Smooth muscle cell (in vitro differentiated cells): ENCODE measurements around the gene HLF. TPM values are rescaled to one million over a fixed set of nuclear protein-coding genes. Genes with fewer than 3 reads are reported as not detected.

Experiments used
- DNase-seq: peaks from one replicate; lab custom pipeline; 2025; ENCODE audit not compliant: unreplicated experiment; lab: John Stamatoyannopoulos, UW
- H2AFZ ChIP-seq: fragments of 200-600 bp; sonication (generic); 2 replicates; pipeline ENCODE4 v1.6.0; 2016; ENCODE audit warnings: antibody characterized with exemption, low read depth, mild to moderate bottlenecking
- H3F3A ChIP-seq: fragments of 200-600 bp; sonication (generic); 2 replicates; pipeline ENCODE4 v1.6.0; 2017; ENCODE audit warnings: antibody characterized with exemption, low read depth
- H3K27ac ChIP-seq: fragments of 200-600 bp; sonication (generic); 2 replicates; pipeline ENCODE4 v1.5.1; 2016; ENCODE audit warnings: low read depth, mild to moderate bottlenecking
- H3K27me3 ChIP-seq: fragments of 200-600 bp; sonication (generic); 2 replicates; pipeline ENCODE4 v1.6.1; 2016; ENCODE audit warnings: low read depth, mild to moderate bottlenecking
- H3K36me3 ChIP-seq: fragments of 200-600 bp; sonication (generic); 2 replicates; pipeline ENCODE4 v1.5.1; 2016; ENCODE audit warnings: low read depth
- H3K4me1 ChIP-seq: fragments of 200-600 bp; sonication (generic); 2 replicates; pipeline ENCODE4 v1.5.1; 2016; ENCODE audit warnings: low read depth
- H3K4me2 ChIP-seq: fragments of 200-600 bp; sonication (generic); 2 replicates; pipeline ENCODE4 v1.6.0; 2016; ENCODE audit warnings: mild to moderate bottlenecking
- H3K4me3 ChIP-seq: fragments of 200-600 bp; sonication (generic); 2 replicates; pipeline ENCODE4 v1.5.1; 2016; ENCODE audit warnings: mild to moderate bottlenecking
- H3K79me2 ChIP-seq: fragments of 200-600 bp; sonication (generic); 2 replicates; pipeline ENCODE4 v1.6.0; 2016; ENCODE audit warnings: low read depth, mild to moderate bottlenecking
- H3K9ac ChIP-seq: fragments of 200-600 bp; sonication (generic); 2 replicates; pipeline ENCODE4 v1.6.0; 2016; ENCODE audit warnings: low read depth
- H3K9me3 ChIP-seq: fragments of 200-600 bp; sonication (generic); replicated peaks from 2 replicates; pipeline ENCODE4 v1.5.1; 2016; ENCODE audit warnings: low read depth
- H4K20me1 ChIP-seq: fragments of 200-600 bp; sonication (generic); 2 replicates; pipeline ENCODE4 v1.6.0; 2016; ENCODE audit warnings: low read depth
- WGBS: methylation state at CpG from one replicate; pipeline ENCODE4 v1.1.7; 2016; ENCODE audit warnings: low lambda C conversion rate; 5-methylcytosine and 5-hydroxymethylcytosine counted together
- polyA plus RNA-seq: library from polyadenylated mRNA; unstranded; fragments of >200 nt; fragmentation: Nextera tagmentation; extraction: Ambion mirVana; gene quantifications from 2 replicates; pipeline ENCODE4 v1.2.1, GENCODE V29; 2016
- total RNA-seq: library from RNA; depleted of rRNA; stranded (reverse); fragments of >200 nt; gene quantifications from 2 replicates; pipeline ENCODE4 v1.2.3, GENCODE V29; 2014
- TF ChIP-seq, protein P1 (sequence below): fragments of 200-600 bp; sonication (generic); IDR thresholded peaks from 2 replicates; pipeline ENCODE4 v1.5.1; 2017; ENCODE audit warnings: borderline replicate concordance, mild to moderate bottlenecking, antibody characterized with exemption; ENCODE audit not compliant: insufficient read depth, poor library complexity, severe bottlenecking

Gene HLF
- not detected in 2 replicates for total RNA-seq
- polyA plus RNA-seq = 0.19 TPM in 1 of 2 replicates, not detected in the other

DNA sequence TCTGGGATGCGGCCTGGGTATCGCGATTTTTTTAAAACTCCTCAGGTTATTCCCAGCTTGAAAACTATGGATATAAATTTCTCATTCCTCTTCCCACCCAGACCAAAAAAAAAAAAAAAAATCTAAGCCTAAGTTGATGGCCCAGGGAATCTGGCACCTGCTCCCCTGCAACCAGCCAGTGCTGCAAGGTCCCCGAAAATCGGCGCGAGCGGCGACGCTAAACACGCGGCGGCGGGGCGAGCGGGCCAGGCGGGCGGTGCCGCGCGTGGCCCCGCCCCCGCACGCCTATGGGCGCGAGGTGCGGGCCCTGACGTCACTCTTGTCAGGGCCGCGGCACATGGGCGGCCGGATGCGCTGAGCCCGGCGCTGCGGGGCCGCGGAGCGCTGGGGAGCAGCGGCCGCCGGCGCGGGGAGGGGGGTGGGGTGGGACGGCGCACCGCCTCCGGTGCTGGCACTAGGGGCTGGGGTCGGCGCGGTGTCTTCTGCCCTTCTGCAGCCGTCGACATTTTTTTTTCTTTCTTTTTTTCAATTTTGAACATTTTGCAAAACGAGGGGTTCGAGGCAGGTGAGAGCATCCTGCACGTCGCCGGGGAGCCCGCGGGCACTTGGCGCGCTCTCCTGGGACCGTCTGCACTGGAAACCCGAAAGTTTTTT lies at the start of gene HLF:
Gene HLF, plus strand, starts transcription at position 316 of the 654 bp plus-strand sequence. CDS start 525 bp downstream, outside the sequence.
- no peaks in the 10 kb centered on the region for H4K20me1 ChIP-seq
- H2AFZ ChIP-seq = no peak within 1 kb of the TSS
- H3K9me3 ChIP-seq = no peaks in the 10 kb centered on the region
- H3K27me3 ChIP-seq = peaks cover 100% of the 10 kb centered on the region
- H3K9ac ChIP-seq = no peak within 1 kb of the TSS
- H3K4me1 ChIP-seq = peaks cover 13% of the 10 kb centered on the region
- no peaks in the 10 kb centered on the region for H3K79me2 ChIP-seq
- no peak within 1 kb of the TSS for H3K27ac ChIP-seq
- no peaks in the 10 kb centered on the region for H3K36me3 ChIP-seq
- no peak for DNase-seq
- peak within 1 kb of the TSS; percentile 90 for H3K4me2 ChIP-seq
- H3F3A ChIP-seq = no peaks in the 10 kb centered on the region
- WGBS = 3% methylated on average over 50 of the region's 64 CpGs
- TF ChIP-seq, protein P1, sequence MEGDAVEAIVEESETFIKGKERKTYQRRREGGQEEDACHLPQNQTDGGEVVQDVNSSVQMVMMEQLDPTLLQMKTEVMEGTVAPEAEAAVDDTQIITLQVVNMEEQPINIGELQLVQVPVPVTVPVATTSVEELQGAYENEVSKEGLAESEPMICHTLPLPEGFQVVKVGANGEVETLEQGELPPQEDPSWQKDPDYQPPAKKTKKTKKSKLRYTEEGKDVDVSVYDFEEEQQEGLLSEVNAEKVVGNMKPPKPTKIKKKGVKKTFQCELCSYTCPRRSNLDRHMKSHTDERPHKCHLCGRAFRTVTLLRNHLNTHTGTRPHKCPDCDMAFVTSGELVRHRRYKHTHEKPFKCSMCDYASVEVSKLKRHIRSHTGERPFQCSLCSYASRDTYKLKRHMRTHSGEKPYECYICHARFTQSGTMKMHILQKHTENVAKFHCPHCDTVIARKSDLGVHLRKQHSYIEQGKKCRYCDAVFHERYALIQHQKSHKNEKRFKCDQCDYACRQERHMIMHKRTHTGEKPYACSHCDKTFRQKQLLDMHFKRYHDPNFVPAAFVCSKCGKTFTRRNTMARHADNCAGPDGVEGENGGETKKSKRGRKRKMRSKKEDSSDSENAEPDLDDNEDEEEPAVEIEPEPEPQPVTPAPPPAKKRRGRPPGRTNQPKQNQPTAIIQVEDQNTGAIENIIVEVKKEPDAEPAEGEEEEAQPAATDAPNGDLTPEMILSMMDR = no peak
- peak within 1 kb of the TSS; percentile 53 for H3K4me3 ChIP-seq

DNA sequence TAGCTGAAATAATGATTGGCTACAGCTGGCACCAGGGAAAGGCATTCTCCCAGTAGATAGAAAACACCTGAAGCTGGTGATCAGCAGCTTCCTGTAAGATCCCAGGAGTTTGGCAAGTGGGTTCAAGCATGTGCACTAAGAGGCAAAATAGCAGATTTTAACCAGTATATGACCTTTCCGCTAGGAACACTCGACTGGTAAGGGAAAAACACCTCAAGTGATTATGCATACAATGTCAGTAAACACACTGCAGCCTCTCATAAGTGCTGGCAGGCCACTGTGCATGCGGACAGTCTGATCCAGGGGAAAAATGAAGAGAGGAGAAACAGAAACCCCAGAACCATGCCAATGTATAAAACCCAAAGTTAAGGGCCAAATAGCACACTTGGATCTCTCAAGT lies 49.0 kb upstream of the HLF start:
- H3K4me3 ChIP-seq = no peak overlapping the region
- no peaks in the 10 kb centered on the region for H3K27me3 ChIP-seq
- DNase-seq = no peak
- H3K9ac ChIP-seq = no peak overlapping the region
- 94% methylated on average over 3 of the region's 3 CpGs for WGBS
- H2AFZ ChIP-seq = no peak overlapping the region
- H3K79me2 ChIP-seq = no peaks in the 10 kb centered on the region
- H3F3A ChIP-seq = no peaks in the 10 kb centered on the region
- H4K20me1 ChIP-seq = no peaks in the 10 kb centered on the region
- H3K36me3 ChIP-seq = no peaks in the 10 kb centered on the region
- no peaks in the 10 kb centered on the region for H3K4me1 ChIP-seq
- no peak overlapping the region for H3K27ac ChIP-seq
- H3K9me3 ChIP-seq = no peaks in the 10 kb centered on the region
- no peak overlapping the region for H3K4me2 ChIP-seq
- TF ChIP-seq, protein P1 = no peak

DNA sequence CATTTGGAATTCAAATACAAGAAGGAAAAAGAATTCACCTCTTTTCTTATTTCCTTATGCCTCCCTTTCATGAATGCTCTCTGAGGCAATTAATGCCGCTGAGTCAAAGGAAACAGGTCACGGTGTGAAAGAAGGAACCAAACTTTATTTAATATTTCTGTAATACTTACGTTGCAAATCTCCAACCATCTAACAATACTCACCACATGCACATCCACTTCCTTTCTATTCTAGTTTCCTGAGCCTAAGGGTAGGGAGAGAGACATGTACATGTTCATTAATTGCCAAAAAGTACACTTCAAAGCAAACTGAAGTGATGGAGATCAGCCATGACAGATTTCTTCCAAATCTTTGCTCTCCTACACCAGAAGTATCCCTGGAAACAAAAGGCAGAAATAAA lies 47.9 kb upstream of the HLF start:
- H3K9me3 ChIP-seq = no peaks in the 10 kb centered on the region
- H3K27ac ChIP-seq = no peak overlapping the region
- TF ChIP-seq, protein P1 = no peak
- H3F3A ChIP-seq = no peaks in the 10 kb centered on the region
- no peaks in the 10 kb centered on the region for H3K27me3 ChIP-seq
- 96% methylated on average over 3 of the region's 3 CpGs for WGBS
- no peak overlapping the region for H3K9ac ChIP-seq
- H4K20me1 ChIP-seq = no peaks in the 10 kb centered on the region
- no peaks in the 10 kb centered on the region for H3K36me3 ChIP-seq
- no peak overlapping the region for H3K4me2 ChIP-seq
- no peak overlapping the region for H2AFZ ChIP-seq
- no peaks in the 10 kb centered on the region for H3K4me1 ChIP-seq
- H3K79me2 ChIP-seq = no peaks in the 10 kb centered on the region
- no peak for DNase-seq
- no peak overlapping the region for H3K4me3 ChIP-seq

DNA sequence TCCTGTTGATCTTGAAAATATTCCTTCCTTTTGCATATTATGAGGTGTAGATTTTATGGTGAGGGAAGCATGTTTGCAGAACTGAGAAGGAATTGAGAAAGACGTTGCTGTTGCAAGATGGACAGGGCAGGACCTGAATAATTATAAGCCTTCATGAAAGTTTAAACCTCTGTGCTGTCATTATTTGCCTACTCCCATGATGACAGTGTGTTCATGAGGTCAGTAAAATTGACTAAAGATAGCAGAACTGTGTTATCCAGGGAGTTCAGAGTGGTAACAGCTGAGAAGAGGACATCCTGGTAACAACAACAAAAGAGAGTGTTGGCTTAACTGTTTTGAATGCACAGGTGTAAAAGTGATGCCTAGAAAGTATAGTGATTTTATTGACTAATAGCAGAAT lies 45.3 kb upstream of the HLF start:
- Histone ChIP-seq H3K9ac (no peak overlapping the region), H4K20me1 (no peaks in the 10 kb centered on the region), H3K36me3 (no peaks in the 10 kb centered on the region), H3F3A (no peaks in the 10 kb centered on the region), H3K4me3 (no peak overlapping the region), H3K9me3 (no peaks in the 10 kb centered on the region), H2AFZ (no peak overlapping the region), H3K4me2 (no peak overlapping the region), H3K27ac (no peak overlapping the region), H3K27me3 (peaks cover 3% of the 10 kb centered on the region), H3K4me1 (no peaks in the 10 kb centered on the region), H3K79me2 (no peaks in the 10 kb centered on the region)
- WGBS = 77% methylated on average over 1 of the region's 1 CpG
- DNase-seq = no peak
- TF ChIP-seq, protein P1 = no peak
